Measurements from ENCODE around the gene IFNL4.
"Not testable (repeated sequence)": the region's sequence is repeated elsewhere in the genome, so short reads cannot be mapped to it uniquely, and the experiment has no call there.

IFNL4 gene

GRCh38 chr19:39257227-39257626 is 8.6 kb upstream of the IFNL4 start:
- no peak for DNase-seq (ENCODE audit: low read depth)

- DNase-seq (ENCODE audit: low read depth) = no peak
Observed at GRCh38 chr19:39254531-39255345, 6.1 kb upstream of the IFNL4 start.

GRCh38 chr19:39253374-39254149 is 4.9 kb upstream of the IFNL4 start:
- no peak for DNase-seq (ENCODE audit: low read depth)

- DNase-seq (ENCODE audit: low read depth) = no peak
Observed at GRCh38 chr19:39252458-39252857, 3.8 kb upstream of the IFNL4 start.

- no peak for DNase-seq (ENCODE audit: low read depth)
Observed at GRCh38 chr19:39251846-39252245, 3.2 kb upstream of the IFNL4 start.

- no peak for DNase-seq (ENCODE audit: low read depth)
Observed at GRCh38 chr19:39251081-39251480, 2.4 kb upstream of the IFNL4 start.

GRCh38 chr19:39247701-39248664 is 673 bp downstream of the IFNL4 start:
- DNase-seq (ENCODE audit: low read depth) = no peak

GRCh38 chr19:39246951-39247669 is 1.5 kb downstream of the IFNL4 start:
- DNase-seq (ENCODE audit: low read depth) = no peak

GRCh38 chr19:39245166-39245565 is 3.5 kb downstream of the IFNL4 start:
- DNase-seq (ENCODE audit: low read depth) = not testable (repeated sequence)

GRCh38 chr19:39244410-39245100 is 4.1 kb downstream of the IFNL4 start, which contains the start of gene IFNL3:
Gene IFNL3 (minus strand): TSS chr19:39245006. CDS start chr19:39244967, 39 bp downstream.
- DNase-seq (ENCODE audit: low read depth) = not testable (repeated sequence)

GRCh38 chr19:39243741-39244140 is 4.9 kb downstream of the IFNL4 start:
- DNase-seq (ENCODE audit: low read depth) = not testable (repeated sequence)

- DNase-seq (ENCODE audit: low read depth) = no peak
Observed at GRCh38 chr19:39240421-39240820, 8.2 kb downstream of the IFNL4 start.

GRCh38 chr19:39238944-39239343 is 9.7 kb downstream of the IFNL4 start:
- no peak for DNase-seq (ENCODE audit: low read depth)

GRCh38 chr19:39238209-39238608 is 10.4 kb downstream of the IFNL4 start:
- DNase-seq (ENCODE audit: low read depth) = no peak

- peak; percentile 29 for DNase-seq (ENCODE audit: low read depth)
Observed at GRCh38 chr19:39237200-39238184, 11.2 kb downstream of the IFNL4 start.

GRCh38 chr19:39236527-39236926 is 12.1 kb downstream of the IFNL4 start:
- peak; percentile 28 for DNase-seq (ENCODE audit: low read depth)

GRCh38 chr19:39232708-39233107 is 15.9 kb downstream of the IFNL4 start:
- no peak for DNase-seq (ENCODE audit: low read depth)

GRCh38 chr19:39230096-39230764 is 18.4 kb downstream of the IFNL4 start:
- DNase-seq (ENCODE audit: low read depth) = no peak

GRCh38 chr19:39224910-39225309 is 23.7 kb downstream of the IFNL4 start:
- no peak for DNase-seq (ENCODE audit: low read depth)
